GM12878 (cell line): ENCODE data around the gene SENP7. TPM values are rescaled to one million over a fixed set of nuclear protein-coding genes. Genes with fewer than 3 reads are reported as not detected.

Experiments used
- EGR1 ChIP-seq, 2 experiments: IDR thresholded peaks; 1 replicate in 1 of 2; 2 replicates in 1 of 2; pipeline ENCODE4 v1.6.1; 2011 to 2012; ENCODE audit warnings: low read depth in 2 of 2, low read length in 2 of 2, borderline replicate concordance in 1 of 2, mild to moderate bottlenecking in 1 of 2, moderate library complexity in 1 of 2
- POLR2AphosphoS2 ChIP-seq: IDR thresholded peaks from 2 replicates; pipeline ENCODE4 v1.6.1; 2011; ENCODE audit warnings: low read depth, mild to moderate bottlenecking, low read length, improper control_type of control experiment, moderate library complexity
- SRF ChIP-seq, 2 experiments: IDR thresholded peaks; 2 replicates each; pipeline ENCODE4 v1.6.1; 2011; ENCODE audit warnings: low read depth in 2 of 2, low read length in 2 of 2, mild to moderate bottlenecking in 1 of 2, moderate library complexity in 1 of 2
- polyA plus RNA-seq, 11 experiments: library from polyadenylated mRNA; depleted of rRNA in 4 of 11; unstranded in 6 of 11; stranded (reverse) in 5 of 11; fragments of >200 nt; fragmentation: Nextera tagmentation in 4 of 11; fragmentation: Illumina TruSeq in 1 of 11; extraction: Ambion mirVana in 4 of 11; extraction: Trizol in 1 of 11; gene quantifications; 1 replicate in 1 of 11; 2 replicates in 10 of 11; pipeline versions ENCODE4 v1.2.1 to v1.2.3, GENCODE V29; 2011 to 2016; ENCODE audit warnings: inconsistent platforms in 2 of 11, missing spikeins in 2 of 11, low read depth in 1 of 11
- total RNA-seq, 4 experiments: library from RNA; depleted of rRNA in 3 of 4; stranded (reverse); fragments of >200 nt in 3 of 4; fragmentation: Illumina TruSeq in 1 of 4; extraction: Trizol in 1 of 4; gene quantifications; 2 replicates each; pipeline versions ENCODE4 v1.2.1 to v1.2.3, GENCODE V29; 2013 to 2021
- TF ChIP-seq, protein P1 (sequence below): IDR thresholded peaks from 2 replicates; pipeline ENCODE4 v1.6.1; 2011; ENCODE audit warnings: mild to moderate bottlenecking, low read depth, low read length, moderate library complexity; ENCODE audit not compliant: insufficient replicate concordance
- TF ChIP-seq, protein P2 (sequence below): fragments of 150-350 bp; IDR thresholded peaks from 2 replicates; pipeline ENCODE4 v1.6.1; 2016; ENCODE audit warnings: low read depth, low read length
- TF ChIP-seq, protein P3 (sequence below): fragments of 450-650 bp; conservative IDR thresholded peaks from 2 replicates; pipeline ENCODE4 v1.6.1; 2017; ENCODE audit warnings: mild to moderate bottlenecking, moderate library complexity

SENP7 gene
- total and polyA plus RNA-seq, 10 of the 15 experiments (the other 5 are each of a cell fraction or from before 2014, with no cell fraction given): 2.6 to 14.7 (median 8.3) TPM

DNA sequence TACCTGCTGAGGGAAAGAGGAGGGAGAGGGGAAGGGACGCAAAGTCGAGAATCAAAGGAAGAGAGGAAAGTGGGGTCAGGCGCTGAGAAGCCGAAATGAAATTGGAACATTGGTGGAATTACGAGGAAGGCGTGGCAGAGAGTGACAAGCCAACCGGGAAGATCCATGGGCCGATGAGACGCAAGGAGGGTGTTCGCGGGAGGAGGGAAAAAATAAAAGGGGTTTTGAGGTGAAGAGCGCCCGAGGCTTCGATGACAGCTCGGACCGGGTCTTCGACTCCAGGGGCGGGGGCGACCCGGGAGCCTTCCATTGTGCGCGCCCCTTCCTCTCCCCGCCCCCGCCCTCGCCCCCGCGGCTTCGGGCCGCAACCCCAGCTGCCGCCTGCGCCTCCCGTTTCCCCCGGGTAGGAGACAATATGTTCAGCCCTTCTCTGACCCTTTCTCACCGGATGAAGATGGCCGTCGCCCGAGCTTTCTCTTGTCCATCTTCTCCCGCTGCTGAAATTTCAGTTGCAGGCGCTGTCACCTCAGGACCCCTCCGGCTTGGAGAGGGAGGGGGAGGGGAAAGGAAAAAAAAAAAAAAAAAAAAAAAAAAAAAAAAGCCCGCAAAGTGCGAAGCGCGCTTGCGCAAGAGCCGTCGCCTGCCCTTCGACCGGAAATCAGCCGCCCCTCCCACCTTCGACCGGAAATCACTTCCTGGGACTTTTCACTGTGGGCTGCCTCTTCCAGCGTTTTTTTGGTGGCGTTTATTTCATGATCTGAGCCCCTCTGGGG, at the start of gene SENP7 (continued):
- TF ChIP-seq, protein P1, sequence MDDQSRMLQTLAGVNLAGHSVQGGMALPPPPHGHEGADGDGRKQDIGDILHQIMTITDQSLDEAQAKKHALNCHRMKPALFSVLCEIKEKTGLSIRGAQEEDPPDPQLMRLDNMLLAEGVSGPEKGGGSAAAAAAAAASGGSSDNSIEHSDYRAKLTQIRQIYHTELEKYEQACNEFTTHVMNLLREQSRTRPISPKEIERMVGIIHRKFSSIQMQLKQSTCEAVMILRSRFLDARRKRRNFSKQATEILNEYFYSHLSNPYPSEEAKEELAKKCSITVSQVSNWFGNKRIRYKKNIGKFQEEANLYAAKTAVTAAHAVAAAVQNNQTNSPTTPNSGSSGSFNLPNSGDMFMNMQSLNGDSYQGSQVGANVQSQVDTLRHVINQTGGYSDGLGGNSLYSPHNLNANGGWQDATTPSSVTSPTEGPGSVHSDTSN: no peak
- TF ChIP-seq, protein P2, sequence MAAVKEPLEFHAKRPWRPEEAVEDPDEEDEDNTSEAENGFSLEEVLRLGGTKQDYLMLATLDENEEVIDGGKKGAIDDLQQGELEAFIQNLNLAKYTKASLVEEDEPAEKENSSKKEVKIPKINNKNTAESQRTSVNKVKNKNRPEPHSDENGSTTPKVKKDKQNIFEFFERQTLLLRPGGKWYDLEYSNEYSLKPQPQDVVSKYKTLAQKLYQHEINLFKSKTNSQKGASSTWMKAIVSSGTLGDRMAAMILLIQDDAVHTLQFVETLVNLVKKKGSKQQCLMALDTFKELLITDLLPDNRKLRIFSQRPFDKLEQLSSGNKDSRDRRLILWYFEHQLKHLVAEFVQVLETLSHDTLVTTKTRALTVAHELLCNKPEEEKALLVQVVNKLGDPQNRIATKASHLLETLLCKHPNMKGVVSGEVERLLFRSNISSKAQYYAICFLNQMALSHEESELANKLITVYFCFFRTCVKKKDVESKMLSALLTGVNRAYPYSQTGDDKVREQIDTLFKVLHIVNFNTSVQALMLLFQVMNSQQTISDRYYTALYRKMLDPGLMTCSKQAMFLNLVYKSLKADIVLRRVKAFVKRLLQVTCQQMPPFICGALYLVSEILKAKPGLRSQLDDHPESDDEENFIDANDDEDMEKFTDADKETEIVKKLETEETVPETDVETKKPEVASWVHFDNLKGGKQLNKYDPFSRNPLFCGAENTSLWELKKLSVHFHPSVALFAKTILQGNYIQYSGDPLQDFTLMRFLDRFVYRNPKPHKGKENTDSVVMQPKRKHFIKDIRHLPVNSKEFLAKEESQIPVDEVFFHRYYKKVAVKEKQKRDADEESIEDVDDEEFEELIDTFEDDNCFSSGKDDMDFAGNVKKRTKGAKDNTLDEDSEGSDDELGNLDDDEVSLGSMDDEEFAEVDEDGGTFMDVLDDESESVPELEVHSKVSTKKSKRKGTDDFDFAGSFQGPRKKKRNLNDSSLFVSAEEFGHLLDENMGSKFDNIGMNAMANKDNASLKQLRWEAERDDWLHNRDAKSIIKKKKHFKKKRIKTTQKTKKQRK: no peak
- TF ChIP-seq, protein P3, sequence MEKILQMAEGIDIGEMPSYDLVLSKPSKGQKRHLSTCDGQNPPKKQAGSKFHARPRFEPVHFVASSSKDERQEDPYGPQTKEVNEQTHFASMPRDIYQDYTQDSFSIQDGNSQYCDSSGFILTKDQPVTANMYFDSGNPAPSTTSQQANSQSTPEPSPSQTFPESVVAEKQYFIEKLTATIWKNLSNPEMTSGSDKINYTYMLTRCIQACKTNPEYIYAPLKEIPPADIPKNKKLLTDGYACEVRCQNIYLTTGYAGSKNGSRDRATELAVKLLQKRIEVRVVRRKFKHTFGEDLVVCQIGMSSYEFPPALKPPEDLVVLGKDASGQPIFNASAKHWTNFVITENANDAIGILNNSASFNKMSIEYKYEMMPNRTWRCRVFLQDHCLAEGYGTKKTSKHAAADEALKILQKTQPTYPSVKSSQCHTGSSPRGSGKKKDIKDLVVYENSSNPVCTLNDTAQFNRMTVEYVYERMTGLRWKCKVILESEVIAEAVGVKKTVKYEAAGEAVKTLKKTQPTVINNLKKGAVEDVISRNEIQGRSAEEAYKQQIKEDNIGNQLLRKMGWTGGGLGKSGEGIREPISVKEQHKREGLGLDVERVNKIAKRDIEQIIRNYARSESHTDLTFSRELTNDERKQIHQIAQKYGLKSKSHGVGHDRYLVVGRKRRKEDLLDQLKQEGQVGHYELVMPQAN: peak; percentile 34; the same call in 1 of the 2 replicates
- no peak; the same call in 1 of the 2 replicates for TF ChIP-seq POLR2AphosphoS2
- peak in 1 of 2 experiments; percentile 88; a peak in 2 of 3 replicates for TF ChIP-seq EGR1 (IDR thresholded peaks at IDR 0.05; ENCODE audit: borderline replicate concordance in 1 of 2, low read depth in 2 of 2, low read length in 2 of 2)
- TF ChIP-seq SRF (IDR thresholded peaks at IDR 0.05; ENCODE audit: low read depth in 2 of 2, low read length in 2 of 2): no peak
- TF ChIP-seq, all 136 proteins: peak for 37
